ENCODE measurements around the gene STX8.
"Not testable (repeated sequence)": the region's sequence is repeated elsewhere in the genome, so short reads cannot be mapped to it uniquely, and the experiment has no call there.

STX8 gene

DNA sequence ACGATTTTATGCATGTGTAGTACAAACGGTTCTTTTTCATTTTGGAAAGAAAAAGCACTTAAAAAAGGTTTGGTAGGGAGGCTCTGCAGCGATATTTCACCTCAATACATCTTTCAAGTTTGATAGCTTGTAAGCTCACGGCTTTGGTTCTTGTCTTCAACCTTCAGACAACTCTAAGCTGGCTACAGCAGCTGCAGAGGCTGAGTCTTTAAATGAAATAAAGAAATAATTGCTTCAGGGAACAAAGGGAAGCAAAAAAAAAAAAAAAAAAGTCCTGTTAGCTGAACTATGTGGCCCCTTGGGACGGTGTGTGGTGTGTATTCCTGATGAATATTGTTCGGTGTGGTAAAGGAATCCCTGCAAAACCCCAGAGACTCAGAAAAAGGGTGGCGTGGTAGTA lies 289.2 kb downstream of the STX8 start:
- no peak for DNase-seq

DNA sequence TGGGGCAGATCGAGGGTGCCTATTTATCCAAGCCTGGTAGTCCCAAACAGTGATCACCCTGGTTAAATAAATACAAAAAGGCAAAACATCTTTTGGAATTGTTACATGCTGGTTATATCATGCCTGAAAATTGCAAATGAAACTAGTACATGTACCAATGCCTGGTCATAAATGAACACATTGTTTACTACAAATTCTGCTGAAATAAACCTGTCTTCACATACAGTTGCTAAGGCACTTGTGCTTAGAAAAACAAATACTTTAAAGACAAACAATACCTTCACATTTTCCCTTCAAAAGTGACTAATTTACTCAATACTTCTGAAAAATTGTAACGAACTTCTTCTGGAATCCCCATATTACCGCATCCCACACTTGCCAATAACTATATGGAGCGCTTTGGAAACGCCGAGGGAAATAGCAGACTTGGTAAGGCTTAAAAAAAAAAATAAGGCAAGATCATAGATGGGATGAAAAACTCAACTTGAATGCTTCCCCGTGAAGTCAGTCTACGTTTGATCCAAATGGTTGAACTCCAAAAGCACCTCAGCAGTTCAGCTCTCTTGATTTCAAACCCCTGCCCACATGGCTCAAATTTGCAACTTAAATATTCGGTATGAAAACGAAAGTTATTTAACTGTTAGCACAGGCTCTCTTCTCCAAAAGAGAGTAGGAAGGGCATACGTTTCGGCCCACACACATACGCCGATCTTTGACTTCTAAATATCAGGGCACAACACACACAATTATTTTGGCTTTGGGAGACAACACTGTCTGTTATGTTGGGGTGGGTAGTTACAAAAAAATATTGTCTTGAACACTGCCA lies 289.8 kb downstream of the STX8 start:
- no peak for DNase-seq

DNA sequence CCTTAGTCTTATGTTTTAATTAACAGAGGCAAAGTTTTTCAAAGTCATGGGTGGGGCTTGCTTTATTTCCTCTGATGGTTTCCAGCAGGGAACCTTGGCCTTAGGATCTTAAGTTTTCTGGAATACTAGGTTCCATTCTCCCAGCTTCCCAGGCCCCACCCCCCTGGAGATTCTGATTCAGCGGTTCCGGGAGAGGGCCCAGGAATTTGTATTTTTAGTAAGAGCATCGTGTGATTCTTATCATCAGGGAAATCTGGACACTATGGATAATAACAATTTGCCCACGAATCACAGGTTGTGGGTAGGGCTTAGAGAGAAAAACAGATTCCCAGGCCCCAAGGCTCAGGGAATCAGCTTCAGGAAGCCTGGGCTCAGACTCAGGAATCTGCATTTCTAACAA lies 290.7 kb downstream of the STX8 start:
- no peak for DNase-seq

DNA sequence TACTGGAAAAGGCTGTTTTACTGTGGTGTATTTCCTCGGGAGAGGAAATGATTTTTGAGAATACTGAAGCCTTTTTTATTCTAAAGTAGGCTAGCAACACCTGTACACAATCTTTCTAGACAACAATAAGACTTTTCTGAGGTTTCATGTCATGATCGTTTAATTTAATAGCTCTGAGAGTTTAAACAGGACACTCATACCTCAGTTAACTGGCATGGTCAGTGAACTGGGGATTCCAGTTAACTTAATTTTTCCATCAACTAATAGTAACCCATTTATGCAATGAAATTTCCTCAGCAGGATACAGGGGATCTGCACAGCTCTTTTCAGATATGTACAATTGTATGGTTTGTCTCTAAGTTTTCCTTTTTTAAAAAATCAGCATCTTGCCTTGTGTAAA lies 291.7 kb downstream of the STX8 start:
- no peak for DNase-seq

DNA sequence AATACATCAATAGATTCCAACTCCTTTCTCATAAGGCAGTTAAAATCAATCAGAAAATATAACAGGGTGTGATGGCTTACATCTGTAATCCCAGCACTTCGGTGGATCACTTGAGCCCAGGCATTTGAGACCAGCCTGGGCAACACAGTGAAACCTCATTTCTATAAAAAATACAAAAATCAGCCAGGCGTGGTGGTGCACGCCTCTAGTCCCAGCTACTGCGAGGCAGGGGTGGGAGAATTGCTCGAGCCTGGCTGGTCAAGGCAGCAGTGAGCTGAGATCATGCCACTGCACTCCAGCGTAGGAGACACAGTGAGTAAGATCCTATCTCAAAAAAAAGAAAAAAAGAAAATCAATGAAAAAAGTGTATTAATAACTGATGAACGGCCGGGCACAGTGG lies 295.7 kb downstream of the STX8 start:
- no peak for DNase-seq

DNA sequence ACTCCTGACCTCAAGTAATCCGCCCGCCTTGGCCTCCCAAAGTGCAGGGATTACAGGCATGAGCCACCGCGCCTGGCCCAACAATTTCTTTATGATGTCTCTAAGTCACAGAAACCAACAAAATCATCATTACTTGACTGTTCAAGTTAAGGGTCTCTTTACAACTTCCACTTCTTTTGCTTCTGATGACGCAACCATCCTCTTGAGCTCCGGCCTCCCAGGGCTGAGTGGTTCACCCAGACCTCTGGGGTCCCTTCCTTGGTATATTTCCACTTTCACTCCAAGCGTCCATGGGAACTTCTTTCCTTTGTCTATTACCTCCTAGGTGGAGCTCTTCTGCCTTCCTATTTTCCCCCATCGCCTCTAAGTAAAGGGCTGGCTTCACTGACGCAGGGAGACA lies 300.6 kb downstream of the STX8 start:
- DNase-seq: no peak

DNA sequence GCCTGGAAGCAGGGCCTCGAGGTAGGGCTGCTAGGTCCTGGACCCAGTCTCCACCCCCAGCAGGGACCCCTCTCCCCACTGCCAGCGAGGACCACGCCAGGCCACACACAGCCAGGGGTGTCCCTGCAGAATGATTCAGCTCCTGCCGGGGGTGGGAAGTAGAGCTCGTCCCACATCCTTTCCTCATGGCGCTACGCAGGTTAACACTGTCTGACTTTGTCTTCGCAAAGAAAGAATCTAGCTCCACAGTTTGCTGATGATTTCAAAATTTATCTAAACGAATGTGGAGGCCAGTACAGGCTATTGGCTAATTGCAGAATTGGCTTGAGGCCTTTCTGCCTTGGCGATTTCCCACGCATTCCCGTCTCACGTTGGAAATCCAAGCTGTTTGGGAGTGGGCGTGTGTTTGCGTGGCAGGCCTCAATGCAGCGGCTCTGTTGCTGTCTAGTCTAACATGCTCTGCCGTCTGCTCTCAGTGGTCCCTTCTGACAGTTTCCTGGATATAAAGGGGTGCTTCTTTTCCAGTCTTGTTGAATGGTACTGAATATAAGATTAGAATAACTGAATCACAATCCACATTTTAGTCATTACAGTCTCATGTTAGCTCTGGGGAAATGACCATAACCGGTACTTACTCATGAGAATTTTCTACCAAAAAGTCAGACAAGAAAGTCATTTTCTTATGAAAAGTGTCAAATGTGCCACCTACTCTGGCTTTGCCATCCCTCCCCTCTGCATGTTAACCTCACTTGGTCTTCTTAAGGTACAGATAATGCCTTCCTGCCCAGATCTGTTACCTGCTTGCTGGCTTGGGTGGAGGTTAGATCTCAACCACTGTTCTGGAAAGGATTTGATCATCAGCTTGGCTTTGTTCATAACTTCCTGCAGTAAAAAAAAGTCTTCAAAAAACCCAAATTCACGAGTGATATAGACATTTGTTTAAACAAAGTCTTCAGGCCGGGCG lies 301.9 kb downstream of the STX8 start:
- no peak for DNase-seq

DNA sequence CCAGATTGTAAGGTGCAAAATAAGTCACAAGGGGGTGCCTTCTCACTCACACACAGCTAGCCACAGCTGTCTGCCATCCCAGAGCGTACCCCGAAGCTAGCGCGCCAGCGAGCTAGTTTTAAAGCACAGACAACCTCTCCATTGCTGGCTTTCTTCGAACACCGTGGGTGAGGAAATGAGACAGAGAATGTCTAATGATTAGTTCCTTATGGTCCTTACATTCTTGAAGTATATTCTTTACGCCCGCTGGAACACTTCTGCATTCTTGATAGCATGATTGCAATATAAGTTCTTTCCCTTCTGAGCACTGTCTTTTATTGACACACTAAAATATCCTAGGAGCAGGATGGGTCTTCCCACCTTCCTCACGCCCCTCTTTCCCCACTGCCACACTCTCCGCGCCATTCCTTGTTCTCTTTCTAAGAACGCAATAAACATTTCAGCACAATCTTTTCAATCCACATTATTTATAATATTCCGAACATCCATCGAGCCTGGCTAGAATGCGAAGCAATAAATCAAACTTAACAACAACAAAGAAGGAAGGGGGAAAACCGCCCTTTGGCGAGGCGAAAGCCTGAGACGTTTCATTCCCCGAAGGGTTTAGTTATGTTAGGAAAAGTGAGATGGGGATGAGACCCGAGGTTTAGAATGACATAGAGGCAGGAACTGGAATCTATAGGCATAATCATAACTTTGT lies 303.0 kb downstream of the STX8 start:
- DNase-seq: no peak

DNA sequence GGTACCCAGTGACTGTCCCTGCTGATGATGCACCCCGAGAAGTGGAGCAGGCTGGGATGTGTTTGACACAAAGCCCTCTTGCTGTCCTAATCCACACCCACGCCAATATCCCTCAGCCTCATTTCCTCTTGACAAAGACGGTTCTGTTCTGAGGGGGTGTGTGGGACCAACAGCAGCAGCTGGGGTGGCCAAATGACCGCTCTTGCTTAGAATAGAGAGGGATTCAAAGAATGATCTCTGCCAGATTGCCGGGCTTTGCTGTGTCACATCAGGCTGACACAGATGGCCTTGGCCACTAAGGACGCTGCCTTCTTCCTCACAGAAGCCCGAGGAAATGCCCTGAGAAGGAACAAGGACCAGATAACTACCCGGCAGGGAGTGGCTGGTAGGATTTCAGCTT lies 303.6 kb downstream of the STX8 start:
- DNase-seq: no peak

DNA sequence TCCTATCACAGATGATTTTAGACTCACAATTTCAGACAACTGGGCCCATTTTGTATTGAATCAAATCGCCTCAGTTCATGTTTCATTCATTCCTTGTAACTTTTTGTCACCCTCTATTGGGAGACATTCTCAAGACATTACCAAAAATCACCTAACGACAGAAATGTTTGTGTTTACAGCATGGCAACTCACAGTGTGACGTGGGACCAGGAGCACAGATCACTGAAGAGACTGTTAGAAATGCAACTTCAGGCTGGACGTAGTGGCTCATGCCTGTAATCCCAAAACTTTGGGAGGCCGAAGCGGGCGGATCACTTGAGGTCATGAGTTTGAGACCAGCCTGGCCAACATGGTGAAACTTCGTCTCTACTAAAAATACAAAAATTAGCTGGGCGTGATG lies 304.7 kb downstream of the STX8 start:
- no peak for DNase-seq

DNA sequence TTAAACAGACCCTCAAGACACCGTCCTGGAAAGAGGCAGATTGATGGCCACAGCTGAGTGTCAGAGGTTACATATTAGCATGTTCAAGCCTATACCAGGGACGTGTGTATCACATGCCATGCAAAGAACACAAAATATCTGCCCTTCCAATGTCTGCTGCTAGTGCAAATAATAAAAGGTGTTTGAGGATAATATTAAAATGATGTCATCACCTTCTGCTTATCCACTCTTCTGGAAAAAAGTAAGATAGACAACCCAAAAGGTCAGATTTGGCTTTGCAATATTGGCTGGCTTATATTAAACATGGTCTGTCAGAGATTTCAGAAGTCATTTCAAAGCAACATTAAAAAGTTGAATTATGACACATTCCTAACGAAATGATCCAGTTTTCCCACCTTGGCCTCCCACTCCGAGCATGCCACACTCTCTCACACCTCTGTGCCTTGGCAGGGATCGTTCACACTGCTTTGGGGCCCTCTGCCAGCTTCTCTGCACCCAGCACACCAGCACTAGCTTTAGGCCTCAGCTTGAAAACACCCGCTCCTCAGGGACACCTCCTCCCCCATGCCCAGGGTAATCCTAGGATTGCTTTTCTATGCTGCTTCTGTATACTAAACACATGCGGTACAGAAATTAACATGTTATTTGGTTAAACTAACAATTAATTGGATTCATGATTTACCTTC lies 306.1 kb downstream of the STX8 start:
- no peak for DNase-seq

DNA sequence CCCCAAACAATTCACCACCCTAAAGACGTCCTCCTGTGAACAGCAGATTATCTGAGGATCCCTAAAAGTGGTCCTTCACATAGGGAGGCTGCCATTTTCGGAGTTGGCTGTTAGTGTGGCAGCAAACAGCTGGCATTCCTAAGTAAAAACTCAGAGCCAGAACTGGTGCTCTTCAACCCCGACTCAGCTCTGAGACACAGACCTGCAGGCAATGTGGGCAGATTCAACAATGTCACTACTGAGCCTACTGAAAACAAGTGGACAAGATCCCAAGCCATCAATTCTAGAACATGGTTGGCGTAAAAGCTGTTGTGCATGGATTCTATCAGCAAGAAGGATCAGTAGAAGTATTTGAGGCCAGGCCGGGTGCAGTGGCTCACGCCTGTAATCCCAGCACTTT lies 307.1 kb downstream of the STX8 start:
- DNase-seq: no peak

DNA sequence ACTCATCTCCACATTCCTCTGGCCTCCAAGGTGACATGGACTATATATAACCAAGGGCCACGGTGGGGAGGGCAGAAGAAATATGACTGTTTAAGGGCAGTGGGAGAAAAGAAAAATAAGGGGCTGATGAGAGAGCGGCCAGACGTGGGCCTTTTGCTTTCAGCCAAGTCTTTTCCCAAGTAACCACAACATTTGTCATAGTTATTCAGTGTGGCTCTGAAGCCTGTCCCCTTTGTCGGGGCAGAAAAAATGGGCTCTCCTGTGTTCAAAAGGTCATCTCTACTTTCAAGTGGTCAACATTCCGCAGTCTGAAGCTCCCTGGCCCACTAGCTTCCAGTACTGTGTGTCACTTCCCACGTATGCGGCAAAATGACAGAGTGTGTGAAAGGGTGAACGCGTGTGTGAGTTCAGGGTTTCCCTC lies 308.9 kb downstream of the STX8 start:
- DNase-seq: no peak

DNA sequence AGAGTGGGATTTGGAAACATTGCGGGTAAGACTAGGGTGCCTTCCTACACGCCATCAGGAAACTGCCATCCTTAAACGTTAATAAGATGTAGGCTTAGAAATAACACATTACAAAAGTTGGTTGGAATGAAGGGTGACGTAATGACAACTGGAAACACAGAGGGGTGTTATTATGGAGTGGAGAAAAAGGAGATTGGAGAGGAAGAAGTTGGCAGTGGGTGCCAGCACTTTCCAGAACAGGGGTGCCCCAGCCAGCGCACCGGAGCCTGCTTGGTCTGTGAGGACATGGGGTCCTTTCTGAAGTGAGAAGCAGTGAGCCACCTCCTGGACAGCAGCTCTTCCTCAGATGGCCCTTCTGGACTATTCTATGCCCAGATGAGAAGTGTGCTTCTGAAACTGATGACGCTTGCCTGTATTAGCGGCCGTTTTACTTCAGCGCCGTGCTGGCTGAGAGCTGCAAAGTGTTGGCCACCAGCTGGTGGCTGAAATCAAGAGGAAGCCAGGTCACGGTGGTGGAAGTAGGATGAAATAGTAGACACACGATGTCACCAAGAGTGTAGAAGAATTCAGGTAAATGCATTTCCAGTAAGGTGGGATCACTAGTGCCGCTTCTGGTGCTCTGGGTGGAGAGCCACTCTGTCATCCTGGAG lies 309.5 kb downstream of the STX8 start:
- no peak for DNase-seq

DNA sequence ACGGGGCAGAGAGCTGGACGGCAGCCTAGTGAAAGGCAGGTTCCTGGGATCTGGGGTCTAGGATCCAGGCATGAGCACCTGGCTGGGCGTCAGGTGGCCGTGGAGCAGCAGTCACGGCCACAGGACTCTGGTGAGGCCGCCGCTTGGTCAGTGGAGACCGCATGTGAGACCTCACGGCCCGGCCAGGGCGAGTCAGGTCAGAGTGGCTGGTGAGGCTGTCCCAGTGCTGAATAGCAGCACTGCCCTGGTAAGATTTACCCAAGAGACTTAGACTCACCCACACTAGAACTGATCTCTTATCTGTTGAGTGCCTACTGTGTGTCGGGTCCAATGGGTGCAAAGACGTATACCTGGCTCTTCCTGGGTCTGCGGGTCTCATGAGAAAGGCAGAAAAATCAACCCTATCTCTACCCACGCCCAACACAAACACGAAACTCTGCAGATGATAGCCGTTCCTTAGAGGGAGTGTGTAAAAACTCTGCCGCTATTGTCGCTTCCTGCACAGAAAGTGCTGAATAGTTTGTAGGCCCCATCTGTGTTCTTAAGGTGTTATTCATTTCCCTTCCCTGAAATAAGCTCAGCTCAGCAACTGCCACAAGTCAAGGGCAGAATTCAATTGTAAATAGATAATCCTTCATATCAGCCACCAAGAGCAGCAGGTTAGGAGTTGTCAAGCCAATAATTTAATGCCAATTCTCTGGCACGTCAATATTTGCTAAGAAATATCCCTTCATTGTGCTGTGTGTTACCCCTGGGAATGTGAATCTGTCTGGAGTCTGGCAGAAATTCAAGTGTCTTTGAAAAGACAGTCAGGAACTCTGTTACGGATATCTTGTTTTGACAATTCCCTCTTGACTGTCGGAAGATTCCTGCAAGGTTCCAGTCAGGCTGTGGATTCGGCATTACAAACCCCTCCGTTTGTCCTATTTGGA lies 314.3 kb downstream of the STX8 start:
- DNase-seq: no peak

DNA sequence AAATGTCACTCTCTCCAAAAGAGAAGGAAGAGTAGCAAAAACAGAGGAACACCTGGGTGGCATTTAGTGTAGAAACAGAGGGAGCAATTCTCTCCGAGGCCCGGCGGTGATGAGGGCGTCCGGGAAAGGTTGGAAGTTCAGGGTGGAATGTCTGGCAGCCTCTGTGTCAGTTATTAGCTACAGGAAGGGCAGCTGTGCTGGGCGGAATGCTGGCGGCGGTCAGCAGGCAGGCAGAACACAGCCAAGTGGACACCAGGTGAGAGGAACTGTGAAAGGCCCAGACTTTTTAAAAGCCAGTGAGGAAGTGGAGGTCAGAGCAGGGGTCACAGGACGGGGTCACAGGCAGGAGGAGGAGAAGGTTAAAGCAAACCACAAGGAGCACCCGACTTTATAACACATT lies 316.2 kb downstream of the STX8 start:
- DNase-seq: no peak

DNA sequence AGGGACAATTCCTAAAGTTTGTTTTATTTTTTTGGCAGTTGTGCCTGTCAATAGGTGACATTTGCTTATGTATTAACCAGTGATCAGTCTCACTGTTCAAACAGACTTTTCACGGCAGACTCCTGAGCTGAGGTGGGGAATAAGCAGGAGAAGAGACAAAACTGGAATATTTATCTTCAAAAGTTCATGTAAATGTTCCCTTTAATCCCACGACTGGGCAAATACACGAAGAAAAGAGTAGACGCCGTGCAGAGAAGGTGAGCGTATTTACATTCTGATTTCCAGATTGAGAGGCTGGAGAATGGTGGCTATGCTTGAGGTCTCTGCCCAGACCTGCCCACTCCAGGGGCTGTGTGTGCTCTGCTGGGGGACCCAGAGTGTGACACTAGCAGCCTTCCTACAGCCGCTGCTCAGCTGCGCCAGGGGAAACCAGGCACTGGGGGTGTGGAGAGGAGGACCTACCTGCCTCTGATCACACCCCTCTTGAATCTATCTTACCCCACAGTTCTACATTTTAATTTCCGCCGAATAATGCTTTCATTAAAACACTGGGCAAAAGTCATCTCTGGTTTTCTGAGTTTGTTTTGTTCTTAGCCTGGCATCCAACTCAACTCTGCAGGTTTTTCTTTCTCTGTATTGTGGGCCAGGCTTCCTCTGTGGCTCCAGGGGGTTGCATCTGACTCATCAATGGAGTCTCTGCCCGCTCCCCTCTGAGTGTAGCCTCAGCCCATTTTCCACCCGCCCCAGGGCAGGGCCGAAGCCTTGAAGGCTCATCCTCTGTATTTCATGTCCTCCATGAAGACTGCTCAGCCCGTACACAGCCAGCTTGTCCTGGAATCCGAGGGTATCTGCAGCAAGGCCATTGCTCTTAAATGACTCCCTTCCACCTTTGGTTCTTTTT lies 317.3 kb downstream of the STX8 start:
- no peak for DNase-seq

DNA sequence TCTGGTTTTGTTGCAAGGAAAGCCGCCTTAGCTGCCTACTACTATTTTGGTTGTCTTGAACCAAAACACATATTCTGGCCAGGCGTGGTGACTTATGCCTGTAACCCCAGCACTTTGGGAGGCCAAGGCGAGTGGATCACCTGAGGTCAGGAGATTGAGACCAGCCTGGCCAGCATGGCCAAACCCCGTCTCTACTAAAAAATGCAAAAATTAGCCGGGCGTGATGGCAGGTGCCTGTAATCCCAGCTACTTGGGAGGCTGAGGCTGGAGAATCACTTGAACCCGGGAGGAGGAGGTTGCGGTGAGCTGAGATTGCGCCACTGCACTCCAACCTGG lies 318.0 kb downstream of the STX8 start:
- DNase-seq: not testable (repeated sequence)

DNA sequence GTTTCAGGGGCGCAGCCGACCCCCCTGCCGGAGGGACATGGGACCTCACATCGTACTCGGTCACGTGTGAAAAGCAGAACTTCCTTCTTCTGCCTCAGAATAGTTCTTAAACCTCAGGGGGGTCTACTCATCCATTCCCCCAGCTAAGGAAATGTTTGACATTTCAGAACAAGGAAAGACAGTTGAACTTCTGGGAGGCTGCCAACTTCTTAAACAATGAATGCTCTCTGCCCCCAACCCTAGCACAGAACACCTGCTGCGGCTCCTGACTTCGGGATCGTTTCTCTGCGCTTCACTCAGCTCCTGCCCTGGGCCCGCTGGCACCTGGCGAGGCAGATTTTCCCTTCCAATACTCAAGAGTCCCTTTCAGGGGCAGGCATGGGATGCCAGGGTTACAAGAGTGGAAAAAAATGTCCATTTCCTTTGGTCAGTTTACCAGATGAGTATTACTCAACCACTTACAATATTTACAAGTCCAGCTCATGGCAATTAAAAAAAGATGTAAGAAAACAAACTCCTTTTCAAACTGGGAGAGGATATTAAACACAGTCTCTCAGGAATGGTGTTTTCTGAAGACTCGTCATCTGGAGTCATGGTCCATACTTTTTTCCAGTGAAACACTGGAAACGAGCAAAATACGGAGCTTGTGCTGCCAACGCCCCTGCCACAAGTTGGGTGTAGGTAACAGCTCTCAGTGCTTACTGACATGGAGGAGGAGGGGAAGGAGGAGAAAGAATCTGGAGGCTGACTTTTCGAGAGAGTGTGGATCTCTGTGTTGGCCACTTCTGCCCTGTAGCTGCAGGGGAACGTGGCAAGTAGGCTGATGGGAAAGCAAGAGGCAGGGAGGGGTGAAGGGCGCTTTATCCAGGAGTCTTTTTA lies 318.6 kb downstream of the STX8 start:
- no peak for DNase-seq

Data from NCI-H524 (cell line).